Lower leg skin (tissue), 3 donors: ENCODE measurements around the gene RPL27.

Experiments used
- POLR2A ChIP-seq, 2 donors: fragments of 450-650 bp; IDR thresholded peaks; one replicate each; pipeline ENCODE4 v1.6.1; 2016 to 2017; ENCODE audit warnings: antibody characterized with exemption in 2 of 2, mild to moderate bottlenecking in 1 of 2, moderate library complexity in 1 of 2
- TF ChIP-seq, protein P1 (sequence below), 3 donors: fragments of 450-650 bp; IDR thresholded peaks; one replicate each; pipeline ENCODE4 v1.5.1; 2016; ENCODE audit warnings: antibody characterized with exemption in 3 of 3, mild to moderate bottlenecking in 3 of 3, moderate library complexity in 2 of 3

DNA sequence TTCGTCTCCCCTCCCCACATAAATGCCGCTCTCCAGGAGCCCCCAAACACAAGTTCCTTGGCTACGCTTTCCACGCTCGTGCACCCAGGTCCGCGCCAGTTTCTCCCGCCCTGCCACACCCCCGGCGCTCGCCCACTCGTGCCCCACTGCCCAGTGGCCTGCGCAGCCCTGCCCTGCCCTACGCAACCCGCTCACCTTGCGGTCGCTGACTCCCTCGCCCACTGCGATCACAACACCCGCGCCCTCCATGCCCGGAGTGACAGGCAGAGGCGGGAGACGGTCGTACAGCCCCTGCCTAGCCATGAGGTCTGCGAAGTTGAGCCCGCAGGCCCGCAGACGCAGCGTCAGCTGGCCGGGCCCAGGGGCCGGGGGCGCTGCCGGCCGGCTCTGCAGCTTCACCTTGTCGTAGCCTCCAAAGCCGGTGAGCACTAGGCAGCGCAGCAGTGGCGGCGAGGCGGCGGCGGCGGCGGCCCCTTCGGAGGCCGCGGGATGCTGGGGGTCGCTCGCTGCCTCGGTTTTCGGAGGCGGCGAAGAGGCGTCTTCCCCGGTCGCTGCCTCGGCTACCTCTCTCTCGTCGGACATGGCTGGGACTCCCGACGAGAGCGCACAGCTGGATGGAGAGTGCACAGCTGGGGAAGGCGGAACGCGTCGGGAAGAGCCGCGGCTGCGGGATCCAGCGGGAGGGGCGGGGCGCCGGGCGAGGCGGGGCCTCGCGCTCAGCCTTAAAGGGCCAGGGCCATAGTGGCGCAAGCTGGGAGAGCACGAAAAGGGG is 23.7 kb downstream of the RPL27 start, which contains the start of gene VAT1:
- peak in 1 of 2 donors; percentile 36 for TF ChIP-seq POLR2A (IDR thresholded peaks at IDR 0.05)
- TF ChIP-seq, protein P1, sequence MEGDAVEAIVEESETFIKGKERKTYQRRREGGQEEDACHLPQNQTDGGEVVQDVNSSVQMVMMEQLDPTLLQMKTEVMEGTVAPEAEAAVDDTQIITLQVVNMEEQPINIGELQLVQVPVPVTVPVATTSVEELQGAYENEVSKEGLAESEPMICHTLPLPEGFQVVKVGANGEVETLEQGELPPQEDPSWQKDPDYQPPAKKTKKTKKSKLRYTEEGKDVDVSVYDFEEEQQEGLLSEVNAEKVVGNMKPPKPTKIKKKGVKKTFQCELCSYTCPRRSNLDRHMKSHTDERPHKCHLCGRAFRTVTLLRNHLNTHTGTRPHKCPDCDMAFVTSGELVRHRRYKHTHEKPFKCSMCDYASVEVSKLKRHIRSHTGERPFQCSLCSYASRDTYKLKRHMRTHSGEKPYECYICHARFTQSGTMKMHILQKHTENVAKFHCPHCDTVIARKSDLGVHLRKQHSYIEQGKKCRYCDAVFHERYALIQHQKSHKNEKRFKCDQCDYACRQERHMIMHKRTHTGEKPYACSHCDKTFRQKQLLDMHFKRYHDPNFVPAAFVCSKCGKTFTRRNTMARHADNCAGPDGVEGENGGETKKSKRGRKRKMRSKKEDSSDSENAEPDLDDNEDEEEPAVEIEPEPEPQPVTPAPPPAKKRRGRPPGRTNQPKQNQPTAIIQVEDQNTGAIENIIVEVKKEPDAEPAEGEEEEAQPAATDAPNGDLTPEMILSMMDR (IDR thresholded peaks at IDR 0.05): no peak
